OCI-LY3 (cell line): Measurements from ENCODE around the gene GDPD4.

Source experiments
- EZH2phosphoT487 ChIP-seq: fragments of 200-600 bp; shearing (Covaris generic); IDR thresholded peaks from 2 replicates; pipeline ENCODE4 v1.6.1; 2018; ENCODE audit warnings: antibody characterized with exemption, mixed run types, low read depth
- TF ChIP-seq, protein P1 (sequence below): fragments of 200-600, 300-600 bp; sonication (generic); IDR thresholded peaks from 2 replicates; pipeline ENCODE4 v1.5.1; 2014; ENCODE audit warnings: antibody characterized with exemption, low read length, low read depth

DNA sequence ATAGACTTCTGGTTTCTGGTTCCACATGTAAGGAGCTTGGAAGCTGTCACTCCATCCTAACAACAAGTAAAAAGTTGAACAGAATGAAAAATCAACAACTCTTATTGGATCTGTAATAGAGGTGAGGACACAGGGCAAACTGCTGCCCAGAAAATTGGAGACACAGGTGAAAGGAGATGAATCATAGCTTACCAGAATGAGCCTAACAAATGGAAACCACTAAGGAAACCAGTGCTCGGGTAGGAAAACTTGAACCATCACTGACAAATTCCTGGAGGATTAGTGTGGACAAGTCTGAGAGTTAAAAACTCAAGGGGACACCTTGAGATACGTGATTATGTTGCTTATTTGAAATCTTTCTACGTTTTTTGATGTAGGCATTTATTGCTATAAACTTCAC is 52.1 kb downstream of the GDPD4 start:
- TF ChIP-seq, protein P1, sequence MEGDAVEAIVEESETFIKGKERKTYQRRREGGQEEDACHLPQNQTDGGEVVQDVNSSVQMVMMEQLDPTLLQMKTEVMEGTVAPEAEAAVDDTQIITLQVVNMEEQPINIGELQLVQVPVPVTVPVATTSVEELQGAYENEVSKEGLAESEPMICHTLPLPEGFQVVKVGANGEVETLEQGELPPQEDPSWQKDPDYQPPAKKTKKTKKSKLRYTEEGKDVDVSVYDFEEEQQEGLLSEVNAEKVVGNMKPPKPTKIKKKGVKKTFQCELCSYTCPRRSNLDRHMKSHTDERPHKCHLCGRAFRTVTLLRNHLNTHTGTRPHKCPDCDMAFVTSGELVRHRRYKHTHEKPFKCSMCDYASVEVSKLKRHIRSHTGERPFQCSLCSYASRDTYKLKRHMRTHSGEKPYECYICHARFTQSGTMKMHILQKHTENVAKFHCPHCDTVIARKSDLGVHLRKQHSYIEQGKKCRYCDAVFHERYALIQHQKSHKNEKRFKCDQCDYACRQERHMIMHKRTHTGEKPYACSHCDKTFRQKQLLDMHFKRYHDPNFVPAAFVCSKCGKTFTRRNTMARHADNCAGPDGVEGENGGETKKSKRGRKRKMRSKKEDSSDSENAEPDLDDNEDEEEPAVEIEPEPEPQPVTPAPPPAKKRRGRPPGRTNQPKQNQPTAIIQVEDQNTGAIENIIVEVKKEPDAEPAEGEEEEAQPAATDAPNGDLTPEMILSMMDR = no peak
- TF ChIP-seq EZH2phosphoT487 = no peak
